Trophoblast cell (in vitro differentiated cells and primary cell): ENCODE measurements around the gene ORM2.

Source experiments
- DNase-seq, 2 donors: peaks; one replicate each; pipeline ENCODE4 v3.0.0-alpha.2; 2016
- H2AFZ ChIP-seq: 2 replicates; pipeline ENCODE4 v1.6.1; 2013; ENCODE audit warnings: low read length, moderate library complexity, mild to moderate bottlenecking; ENCODE audit not compliant: insufficient read depth, poor library complexity
- H2AK5ac ChIP-seq: 2 replicates; pipeline ENCODE4 v1.6.1; 2013; ENCODE audit warnings: mild to moderate bottlenecking, low read length
- H2BK120ac ChIP-seq: 2 replicates; pipeline ENCODE4 v1.6.1; 2013; ENCODE audit warnings: low read length, mild to moderate bottlenecking, moderate library complexity; ENCODE audit not compliant: insufficient read depth, poor library complexity
- H2BK12ac ChIP-seq: 2 replicates; pipeline ENCODE4 v1.6.1; 2013; ENCODE audit warnings: mild to moderate bottlenecking, low read length, moderate library complexity
- H2BK5ac ChIP-seq: 2 replicates; pipeline ENCODE4 v1.6.1; 2013; ENCODE audit warnings: low read length, low read depth, moderate library complexity, mild to moderate bottlenecking; ENCODE audit not compliant: poor library complexity
- H3K14ac ChIP-seq: 2 replicates; pipeline ENCODE4 v1.6.1; 2013; ENCODE audit warnings: mild to moderate bottlenecking, low read length
- H3K18ac ChIP-seq: 2 replicates; pipeline ENCODE4 v1.6.1; 2013; ENCODE audit warnings: mild to moderate bottlenecking, low read length
- H3K23ac ChIP-seq: 2 replicates; pipeline ENCODE4 v1.6.1; 2013; ENCODE audit warnings: low read length
- H3K27ac ChIP-seq: 2 replicates; pipeline ENCODE4 v1.5.1; 2013; ENCODE audit warnings: low read depth, mild to moderate bottlenecking, inconsistent platforms, low read length, moderate library complexity
- H3K27me3 ChIP-seq: 2 replicates; pipeline ENCODE4 v1.6.1; 2013; ENCODE audit warnings: inconsistent platforms, mild to moderate bottlenecking, low read length, moderate library complexity; ENCODE audit not compliant: insufficient read depth
- H3K36me3 ChIP-seq, 2 experiments: 1 replicate in 1 of 2; 2 replicates in 1 of 2; pipeline ENCODE4 v1.6.1; 2013; ENCODE audit warnings: low read length in 2 of 2, mild to moderate bottlenecking in 2 of 2, moderate library complexity in 1 of 2; ENCODE audit not compliant: insufficient read depth in 2 of 2, control insufficient read depth in 1 of 2
- H3K4ac ChIP-seq: 2 replicates; pipeline ENCODE4 v1.6.1; 2013; ENCODE audit warnings: low read depth, mild to moderate bottlenecking, low read length, moderate library complexity
- H3K4me1 ChIP-seq, 2 experiments: 1 replicate in 1 of 2; 2 replicates in 1 of 2; pipeline ENCODE4 v1.6.1; 2013; ENCODE audit warnings: low read length in 2 of 2, mild to moderate bottlenecking in 2 of 2, moderate library complexity in 1 of 2; ENCODE audit not compliant: insufficient read depth in 2 of 2, control insufficient read depth in 1 of 2
- H3K4me2 ChIP-seq: 2 replicates; pipeline ENCODE4 v1.6.1; 2013; ENCODE audit warnings: inconsistent platforms, mild to moderate bottlenecking, low read length, moderate library complexity
- H3K4me3 ChIP-seq: 2 replicates; pipeline ENCODE4 v1.5.1; 2013; ENCODE audit warnings: mild to moderate bottlenecking, low read depth, low read length, inconsistent platforms
- H3K79me1 ChIP-seq: one replicate; pipeline ENCODE4 v1.6.1; 2013; ENCODE audit warnings: low read length
- H3K79me2 ChIP-seq: 2 replicates; pipeline ENCODE4 v1.6.1; 2013; ENCODE audit warnings: low read length, mild to moderate bottlenecking; ENCODE audit not compliant: control insufficient read depth, insufficient read depth, poor library complexity
- H3K9ac ChIP-seq: 2 replicates; pipeline ENCODE4 v1.6.1; 2013; ENCODE audit warnings: mild to moderate bottlenecking, low read length
- H3K9me3 ChIP-seq: 2 replicates; pipeline ENCODE4 v1.6.1; 2013; ENCODE audit warnings: low read depth, mild to moderate bottlenecking, control low read depth, inconsistent platforms, low read length; ENCODE audit not compliant: insufficient read depth
- H4K12ac ChIP-seq: 2 replicates; pipeline ENCODE4 v1.6.1; 2013; ENCODE audit warnings: low read depth, mild to moderate bottlenecking, low read length, moderate library complexity
- H4K8ac ChIP-seq: 2 replicates; pipeline ENCODE4 v1.6.1; 2013; ENCODE audit warnings: low read depth, mild to moderate bottlenecking, low read length, moderate library complexity
- H4K91ac ChIP-seq: one replicate; pipeline ENCODE4 v1.6.1; 2013; ENCODE audit warnings: low read depth, mild to moderate bottlenecking, low read length, moderate library complexity
- WGBS: extraction: QIAGEN DNeasy Blood & Tissue Kit; methylation state at CpG from one replicate; pipeline ENCODE4 v1.1.7; 2013; ENCODE audit warnings: missing lambda C conversion rate; ENCODE audit not compliant: insufficient read length, insufficient coverage; ENCODE audit errors: extremely low coverage; 5-methylcytosine and 5-hydroxymethylcytosine counted together

Gene ORM2

DNA sequence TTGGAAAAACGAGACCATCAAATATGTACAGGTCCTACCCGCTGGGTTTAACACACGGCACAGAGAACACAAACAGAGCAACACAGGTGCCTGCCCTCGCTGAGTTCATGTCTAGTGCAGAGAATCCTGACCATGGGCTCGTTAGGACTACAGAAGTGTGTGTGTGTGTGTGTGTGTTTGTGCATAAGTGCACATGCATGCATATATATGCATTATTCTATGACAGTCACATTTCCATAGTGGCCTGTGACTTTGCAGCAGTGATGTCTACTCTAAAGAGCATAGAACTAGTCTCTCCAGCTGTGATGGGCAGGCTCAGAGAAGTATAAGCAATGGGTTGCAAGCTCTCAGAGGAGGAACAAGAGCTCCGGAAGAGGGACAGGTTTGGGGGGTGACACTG, 27.7 kb downstream of the ORM2 start:
- H2AK5ac ChIP-seq, result no peak overlapping the region
- no peak for DNase-seq
- no peak overlapping the region for H3K4me2 ChIP-seq
- no peak overlapping the region for H3K23ac ChIP-seq
- H3K79me1 ChIP-seq, result no peaks in the 10 kb centered on the region
- H4K91ac ChIP-seq, result no peak overlapping the region
- H3K14ac ChIP-seq, result no peak overlapping the region
- no peak overlapping the region for H4K8ac ChIP-seq
- H3K18ac ChIP-seq, result no peak overlapping the region
- peaks cover 44 to 60% of the 10 kb centered on the region in 2 experiments for H3K36me3 ChIP-seq
- no peaks in the 10 kb centered on the region for H3K27me3 ChIP-seq
- no peak overlapping the region for H3K4me3 ChIP-seq
- H3K4me1 ChIP-seq, result no peaks in the 10 kb centered on the region
- H3K9me3 ChIP-seq, result no peaks in the 10 kb centered on the region
- no peak overlapping the region for H2BK120ac ChIP-seq
- H3K4ac ChIP-seq, result no peak overlapping the region
- H3K27ac ChIP-seq, result no peak overlapping the region
- no peak overlapping the region for H2AFZ ChIP-seq
- H4K12ac ChIP-seq, result no peak overlapping the region
- H3K79me2 ChIP-seq, result no peaks in the 10 kb centered on the region
- H2BK12ac ChIP-seq, result no peak overlapping the region
- H2BK5ac ChIP-seq, result no peak overlapping the region
- H3K9ac ChIP-seq, result no peak overlapping the region
- no CpG with 5 or more reads among the region's 6 CpGs for WGBS

- Histone ChIP-seq H2BK12ac (no peak overlapping the region), H4K12ac (no peak overlapping the region), H3K4me3 (no peak overlapping the region), H4K8ac (no peak overlapping the region), H2AK5ac (no peak overlapping the region), H3K9ac (peak overlapping the region; percentile 42), H3K18ac (no peak overlapping the region), H3K14ac (no peak overlapping the region), H3K23ac (no peak overlapping the region), H3K4me1 (no peaks in the 10 kb centered on the region), H3K9me3 (no peaks in the 10 kb centered on the region), H3K79me1 (no peaks in the 10 kb centered on the region), H3K4ac (no peak overlapping the region), H4K91ac (no peak overlapping the region), H2AFZ (no peak overlapping the region), H3K4me2 (no peak overlapping the region), H2BK120ac (no peak overlapping the region), H3K27ac (no peak overlapping the region), H3K27me3 (no peaks in the 10 kb centered on the region), H2BK5ac (no peak overlapping the region), H3K36me3 (peaks cover 46 to 63% of the 10 kb centered on the region in 2 experiments), H3K79me2 (no peaks in the 10 kb centered on the region)
- no CpG with 5 or more reads among the region's 9 CpGs for WGBS
- DNase-seq, result no peak
Observed at GRCh38 chr9:114357911-114358328, 28.3 kb downstream of the ORM2 start.

DNA sequence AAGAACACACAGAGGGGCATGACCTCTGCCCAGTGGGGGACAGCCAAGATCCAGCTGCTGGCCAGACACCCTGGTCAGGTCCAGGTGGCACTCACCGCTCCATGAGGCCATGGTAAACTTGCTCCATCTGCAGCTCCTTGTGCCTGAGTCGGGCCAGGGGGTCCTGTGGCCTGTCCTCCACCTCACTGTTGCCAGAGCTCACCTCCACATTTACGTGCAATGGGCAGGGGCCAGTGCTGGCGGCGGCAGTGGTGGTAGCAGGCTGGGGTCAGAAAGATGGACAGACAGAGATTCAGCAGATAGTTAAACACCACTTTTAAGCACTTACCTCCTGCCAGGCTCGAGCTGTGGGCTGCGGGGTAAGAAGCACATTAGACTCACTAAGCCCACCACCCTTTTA, 30.1 kb downstream of the ORM2 start:
- Histone ChIP-seq H3K9ac (no peak overlapping the region), H3K18ac (no peak overlapping the region), H3K4ac (no peak overlapping the region), H2BK5ac (no peak overlapping the region), H3K4me3 (no peak overlapping the region), H3K4me1 (peaks cover 0 to 3% of the 10 kb centered on the region in 2 experiments), H3K27me3 (no peaks in the 10 kb centered on the region), H3K27ac (no peak overlapping the region), H3K79me2 (no peaks in the 10 kb centered on the region), H3K4me2 (no peak overlapping the region), H4K12ac (no peak overlapping the region), H3K23ac (no peak overlapping the region), H2AFZ (no peak overlapping the region), H3K79me1 (no peaks in the 10 kb centered on the region), H3K9me3 (no peaks in the 10 kb centered on the region), H3K14ac (no peak overlapping the region), H4K91ac (no peak overlapping the region), H2AK5ac (no peak overlapping the region), H2BK12ac (no peak overlapping the region), H4K8ac (no peak overlapping the region), H2BK120ac (no peak overlapping the region), H3K36me3 (peaks cover 47 to 67% of the 10 kb centered on the region in 2 experiments)
- DNase-seq, result no peak
- no CpG with 5 or more reads among the region's 7 CpGs for WGBS

- no peak overlapping the region for H3K9ac ChIP-seq
- WGBS, result no CpG with 5 or more reads among the region's 7 CpGs
- H3K9me3 ChIP-seq, result no peaks in the 10 kb centered on the region
Observed at GRCh38 chr9:114361542-114361941, 31.9 kb downstream of the ORM2 start.

More at GRCh38 chr9:114361542-114361941, 31.9 kb downstream of the ORM2 start:
- DNase-seq, result no peak
- no peak overlapping the region for H3K14ac ChIP-seq
- H3K79me1 ChIP-seq, result no peaks in the 10 kb centered on the region
- peaks cover 39 to 58% of the 10 kb centered on the region in 2 experiments for H3K36me3 ChIP-seq
- H2BK120ac ChIP-seq, result no peak overlapping the region
- no peak overlapping the region for H2BK12ac ChIP-seq
- H3K4me3 ChIP-seq, result no peak overlapping the region
- no peak overlapping the region for H3K27ac ChIP-seq
- H4K8ac ChIP-seq, result no peak overlapping the region
- no peaks in the 10 kb centered on the region for H3K79me2 ChIP-seq
- no peak overlapping the region for H3K4me2 ChIP-seq
- no peak overlapping the region for H3K18ac ChIP-seq
- H2BK5ac ChIP-seq, result no peak overlapping the region
- H3K27me3 ChIP-seq, result no peaks in the 10 kb centered on the region
- no peak overlapping the region for H3K4ac ChIP-seq
- no peak overlapping the region for H2AK5ac ChIP-seq
- H4K91ac ChIP-seq, result no peak overlapping the region
- no peak overlapping the region for H4K12ac ChIP-seq
- no peak overlapping the region for H3K23ac ChIP-seq
- peaks cover 0 to 3% of the 10 kb centered on the region in 2 experiments for H3K4me1 ChIP-seq
- H2AFZ ChIP-seq, result no peak overlapping the region
